GM12892 (cell line): ENCODE measurements around the gene SLC15A3.
A peak's percentile ranks its signal among the peaks of the same experiment; 100 is the strongest.
"Not testable (repeated sequence)": the region's sequence is repeated elsewhere in the genome, so short reads cannot be mapped to it uniquely, and the experiment has no call there.

Experiments
- DNase-seq: peaks from one replicate; pipeline ENCODE4 v3.0.0; 2011; ENCODE audit not compliant: insufficient read length
- FAIRE-seq: peaks from 2 replicates; lab custom pipeline; 2011; peaks lifted over from hg19 to GRCh38; lab: Jason Lieb, UNC
- POLR2A ChIP-seq: IDR thresholded peaks from 2 replicates; pipeline ENCODE4 v1.6.1; 2011; ENCODE audit warnings: low read depth, low read length, control low read depth
- POLR2AphosphoS5 ChIP-seq: IDR thresholded peaks from 2 replicates; pipeline ENCODE4 v1.6.1; 2011; ENCODE audit warnings: low read depth, low read length, control low read depth
- TAF1 ChIP-seq: IDR thresholded peaks from 2 replicates; pipeline ENCODE4 v1.6.1; 2011; ENCODE audit warnings: low read depth, mild to moderate bottlenecking, control low read depth, low read length, borderline replicate concordance

Gene SLC15A3

DNA sequence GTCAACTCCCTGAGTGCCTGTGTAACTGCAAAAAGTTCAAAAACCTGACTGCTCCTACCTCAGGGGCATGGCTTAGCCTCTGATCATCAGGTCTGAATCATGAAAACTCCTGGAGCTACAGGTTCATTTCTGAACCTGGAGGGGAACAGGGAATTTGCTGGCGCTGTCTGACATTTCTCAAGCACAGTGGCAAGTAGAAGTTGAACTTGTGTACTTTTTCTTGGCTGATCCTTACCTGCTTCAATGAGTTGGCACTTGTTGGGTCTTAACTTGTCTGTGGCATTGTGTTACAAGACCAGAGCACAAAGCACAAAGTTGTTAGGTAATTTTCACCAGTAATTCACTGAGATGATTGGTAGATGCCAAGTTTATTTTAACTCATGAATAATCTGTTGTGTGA is 34.7 kb downstream of the SLC15A3 start:
- DNase-seq (no peak), FAIRE-seq (no peak)
- no peak; the same call in 1 of the 2 replicates for TF ChIP-seq POLR2A

DNA sequence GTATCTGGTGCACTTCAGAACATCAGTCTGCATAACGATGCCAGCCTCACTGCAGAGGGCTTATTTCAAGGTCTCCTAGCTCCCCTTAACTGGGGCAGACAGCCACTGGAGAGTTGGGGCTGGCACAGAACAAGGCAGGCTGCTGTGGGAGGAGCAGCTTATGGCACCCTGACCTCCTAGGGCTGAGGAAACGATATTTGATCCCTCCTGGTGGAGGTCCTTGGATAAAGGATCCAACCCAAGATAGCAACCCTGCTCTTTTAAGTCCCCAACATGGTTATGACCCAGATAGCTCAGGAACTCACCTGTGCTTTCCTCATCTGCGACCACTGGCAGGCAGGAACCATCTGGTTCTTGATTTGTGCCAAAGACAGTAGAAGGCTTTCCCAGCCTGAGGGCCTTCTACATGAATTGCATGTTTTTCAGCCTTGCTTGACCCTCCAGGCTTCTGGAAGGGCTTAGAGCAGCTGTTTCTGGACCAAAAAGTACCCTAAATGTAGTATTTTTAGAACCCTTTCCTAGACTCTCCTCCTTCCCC is 35.2 kb downstream of the SLC15A3 start:
- TF ChIP-seq POLR2A (no peak), POLR2AphosphoS5 (no peak), TAF1 (no peak)
- FAIRE-seq (no peak), DNase-seq (no peak)

DNA sequence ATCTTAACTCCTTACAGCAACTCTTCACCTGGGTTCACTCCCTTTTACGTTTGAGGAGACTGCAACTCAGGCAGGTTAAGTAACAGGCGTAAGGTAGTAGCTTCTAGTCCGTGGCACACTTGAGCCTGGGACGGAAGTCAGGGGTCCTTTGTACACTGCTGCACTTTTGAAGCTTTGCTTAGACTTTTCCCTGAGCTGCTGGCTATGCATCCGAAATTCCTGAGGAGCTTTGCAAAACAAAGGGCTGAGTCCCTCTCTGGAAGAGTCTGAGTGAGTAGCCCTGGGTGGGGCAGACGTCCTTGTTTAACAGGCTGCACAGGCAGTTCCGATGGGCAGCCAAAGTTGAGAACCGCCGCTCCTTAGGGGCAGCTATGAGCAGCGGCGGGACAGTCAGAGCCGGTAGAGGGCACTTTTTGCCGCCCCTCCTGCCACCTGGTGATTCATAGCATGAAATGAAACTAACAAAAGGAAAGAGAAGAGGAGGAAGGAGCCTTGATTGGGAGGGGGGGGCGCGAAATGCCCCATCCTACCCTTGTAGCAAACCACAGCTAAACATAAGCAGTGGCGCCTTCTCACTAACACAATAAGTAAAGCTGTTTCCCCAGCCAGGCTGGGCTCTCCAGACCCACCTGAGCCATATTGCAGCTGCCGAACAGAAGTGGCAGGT is 36.6 kb downstream of the SLC15A3 start:
- peak; percentile 95 for FAIRE-seq
- TF ChIP-seq TAF1 (peak; percentile 32; the same call in 1 of the 2 replicates), POLR2A (0 out of 2 replicates have a peak, but pooled peaks have one; percentile 30), POLR2AphosphoS5 (no peak; the same call in 1 of the 2 replicates)
- peak; percentile 66 for DNase-seq

DNA sequence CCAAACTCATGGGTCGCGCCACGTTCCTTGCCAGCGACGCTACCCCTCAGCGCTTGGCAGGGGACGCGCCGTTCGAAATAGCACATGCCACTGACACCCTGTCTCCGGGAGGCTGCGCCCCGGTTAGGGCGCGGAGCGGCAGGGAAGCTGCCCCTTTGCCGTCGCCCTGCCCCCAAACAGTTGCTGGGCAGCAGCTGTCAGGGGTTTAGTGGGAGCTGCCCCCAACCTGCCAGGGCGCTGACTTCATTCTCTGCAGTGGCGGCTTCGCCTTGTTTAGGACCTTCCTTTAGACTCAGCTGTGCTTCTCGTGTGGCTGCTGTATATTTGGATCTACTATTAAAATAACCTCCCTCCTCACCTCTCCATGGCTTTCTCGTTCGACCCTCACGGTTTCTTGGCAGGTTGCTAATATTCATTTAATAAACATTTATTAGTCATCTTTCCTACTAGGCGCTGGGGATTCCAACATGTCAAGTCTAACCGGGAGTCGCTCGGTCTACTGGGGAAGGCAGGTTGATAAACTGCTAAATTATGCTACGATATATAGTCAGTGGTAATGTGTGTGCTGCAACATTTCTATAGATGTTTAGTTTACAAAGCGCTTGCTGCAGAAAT is 37.2 kb downstream of the SLC15A3 start:
- DNase-seq: no peak
- TF ChIP-seq POLR2AphosphoS5 (no peak), TAF1 (no peak), POLR2A (no peak)
- no peak for FAIRE-seq

DNA sequence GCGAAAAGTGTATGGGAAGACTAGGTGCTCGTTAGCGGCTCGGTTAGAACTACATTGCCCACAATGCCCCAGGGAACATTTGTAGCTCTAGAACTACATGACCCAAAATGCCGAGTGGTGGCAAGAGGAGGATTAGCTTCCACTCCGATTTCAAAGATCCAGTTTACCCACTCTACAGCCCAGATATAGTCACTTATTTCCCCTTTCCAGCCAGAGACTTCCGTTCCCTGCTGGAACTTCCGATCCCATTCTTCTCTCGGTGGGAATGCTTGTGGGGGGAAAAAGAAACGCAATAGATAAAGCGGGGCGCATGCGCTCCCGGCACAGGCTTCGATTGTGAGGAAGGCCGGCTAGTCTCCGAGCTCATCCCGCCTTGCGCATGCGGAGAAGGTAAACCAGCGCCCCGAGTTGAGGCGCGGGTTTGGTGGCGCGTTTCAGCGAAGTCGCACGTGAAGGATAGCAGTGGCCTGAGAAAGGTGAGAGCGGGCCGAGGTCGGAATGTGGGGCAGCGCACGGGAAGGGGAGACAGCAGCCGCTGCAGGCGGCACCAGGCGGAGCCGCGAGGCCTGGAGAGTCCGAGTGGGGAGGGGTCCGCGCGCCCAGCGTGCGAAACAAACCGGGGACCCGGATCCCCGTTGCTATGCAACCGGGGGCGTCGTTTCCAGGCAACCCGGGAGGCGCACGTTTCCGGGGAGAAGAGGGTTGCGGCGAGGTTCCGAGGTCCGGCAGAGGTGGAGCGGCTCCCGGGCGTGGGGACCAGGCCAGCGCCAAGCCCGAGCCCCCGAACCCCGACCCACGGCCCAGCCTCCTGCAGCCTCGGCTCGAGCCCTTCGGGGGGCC is 38.0 kb downstream of the SLC15A3 start, which contains the start of gene TMEM109:
TSS of gene TMEM109 (plus strand) at position 366 of the 840 bp plus-strand sequence. CDS start 5,536 bp downstream, outside the sequence.
- DNase-seq (peak; percentile 87), FAIRE-seq (peak; percentile 98)
- TF ChIP-seq TAF1 (no peak), POLR2AphosphoS5 (no peak), POLR2A (peak; percentile 57; the same call in 1 of the 2 replicates)

DNA sequence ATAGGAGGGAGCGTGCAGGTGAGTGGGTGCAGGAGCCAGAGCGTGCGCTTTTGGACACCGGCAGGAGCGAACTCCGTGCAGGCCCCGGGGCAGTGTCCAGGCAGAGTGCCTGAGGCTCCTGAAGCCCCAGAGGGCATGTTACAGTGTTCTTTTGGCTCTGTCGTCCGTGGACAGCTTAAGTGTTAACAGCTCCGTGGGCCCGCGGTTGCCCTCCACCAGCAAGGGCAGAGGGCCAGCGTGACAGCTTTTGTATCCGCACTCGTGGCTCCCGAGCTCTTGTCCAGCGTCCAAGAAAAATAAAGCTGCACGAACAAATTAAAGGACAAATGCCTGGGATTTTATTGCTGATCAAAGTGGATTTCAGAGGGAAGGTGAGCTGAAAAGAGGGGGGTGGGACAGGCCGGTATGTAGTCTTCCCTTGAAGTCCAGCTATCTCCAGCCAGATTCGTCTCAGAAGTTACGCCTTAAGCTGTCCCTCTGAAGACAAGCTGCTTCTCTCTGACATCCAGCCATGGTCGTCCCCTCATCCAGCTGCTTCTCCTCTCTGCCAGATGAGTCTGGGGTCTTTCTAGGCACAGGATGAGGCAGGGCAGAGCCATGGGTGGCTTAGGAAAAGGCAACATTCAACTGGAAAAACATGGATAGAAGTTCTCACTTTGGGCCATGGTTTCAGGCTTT is 39.0 kb downstream of the SLC15A3 start:
- FAIRE-seq (no peak), DNase-seq (no peak)
- TF ChIP-seq TAF1 (no peak), POLR2AphosphoS5 (no peak), POLR2A (no peak)

DNA sequence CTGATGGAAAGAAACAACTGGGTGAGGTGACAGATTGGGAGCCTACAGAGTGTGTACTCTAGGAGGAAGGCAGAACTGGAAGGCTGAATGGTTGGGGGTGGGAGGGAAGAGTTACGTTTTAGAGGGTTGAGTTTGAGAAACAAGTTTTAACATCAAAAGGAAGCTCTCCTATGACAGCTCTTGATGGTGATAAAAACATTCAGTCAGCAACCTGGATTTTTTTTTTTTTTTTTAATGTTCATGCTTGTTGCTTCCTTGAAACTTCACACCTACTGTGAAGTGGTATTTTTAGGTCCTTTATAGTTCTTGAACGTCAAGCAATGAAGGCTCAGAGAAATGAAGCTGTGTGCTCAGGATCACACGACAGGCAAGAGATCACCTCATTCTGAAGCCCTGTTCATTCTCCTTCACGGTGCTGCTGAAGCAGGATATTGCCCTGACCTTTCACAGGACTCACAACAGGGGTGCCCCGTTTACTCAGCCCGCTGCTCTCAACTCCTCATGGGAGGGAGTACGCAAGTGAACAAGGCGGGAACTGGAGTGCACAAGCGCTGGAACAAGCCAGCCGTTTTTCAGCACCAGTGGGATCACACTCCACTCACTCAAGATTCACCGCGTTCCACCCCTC is 39.6 kb downstream of the SLC15A3 start:
- DNase-seq (no peak), FAIRE-seq (peak; percentile 51)
- TF ChIP-seq POLR2A: no peak
- TF ChIP-seq POLR2AphosphoS5: no peak
- TF ChIP-seq TAF1: no peak

DNA sequence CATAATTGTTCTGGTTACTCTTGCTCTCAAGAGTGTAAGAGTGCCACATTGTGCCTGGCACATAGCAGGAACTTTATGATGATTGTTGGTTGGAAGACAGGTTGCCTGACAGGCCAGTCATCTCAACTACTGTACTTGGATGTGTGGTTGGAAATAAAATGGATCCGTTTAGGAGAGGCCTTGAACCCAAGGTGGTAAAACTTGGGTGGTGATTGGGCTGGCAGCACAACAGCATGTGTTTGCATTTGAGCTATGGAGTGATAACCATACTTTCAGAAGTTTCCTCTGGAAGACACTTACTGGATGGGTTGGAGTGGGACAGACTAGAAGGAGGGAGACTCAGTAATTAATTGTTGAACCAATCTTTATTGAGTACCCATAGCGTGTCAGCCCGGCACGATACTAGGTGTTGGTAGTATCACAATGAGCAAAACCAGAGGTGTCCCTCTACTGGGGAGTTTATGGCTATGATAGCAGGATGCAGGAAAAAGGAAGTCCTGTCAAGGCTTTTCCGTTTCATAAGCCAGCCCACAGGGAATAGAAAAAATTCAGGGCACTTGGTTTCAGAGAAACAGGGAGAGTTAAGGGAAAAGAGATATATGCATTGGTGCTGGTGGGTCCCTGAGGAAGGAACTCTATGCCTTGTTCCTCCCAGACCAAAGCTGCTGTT is 41.1 kb downstream of the SLC15A3 start:
- FAIRE-seq (no peak), DNase-seq (no peak)
- TF ChIP-seq POLR2AphosphoS5 (no peak), POLR2A (no peak), TAF1 (no peak)

DNA sequence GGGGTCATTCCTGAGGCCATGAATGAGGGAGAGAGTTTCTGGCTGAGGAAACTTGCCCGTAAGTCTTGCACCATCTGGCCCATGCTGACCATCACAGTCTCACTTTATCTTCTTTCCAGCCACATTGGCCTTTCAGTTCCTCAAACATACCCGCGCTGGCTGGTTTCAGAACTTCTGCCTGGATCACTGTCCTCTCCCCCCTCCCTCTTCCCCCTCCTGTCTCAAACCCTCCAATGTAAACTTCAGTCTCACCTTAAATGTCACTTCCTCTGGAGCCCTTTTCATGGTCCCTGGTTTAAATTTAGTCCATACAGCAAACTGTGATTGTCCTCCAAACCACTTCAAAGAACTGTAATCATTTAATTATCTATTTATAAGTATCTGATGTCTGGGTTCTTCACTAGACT is 41.7 kb downstream of the SLC15A3 start:
- peak; percentile 97 for FAIRE-seq
- DNase-seq: no peak
- TF ChIP-seq POLR2AphosphoS5 (peak; percentile 69; the same call in 1 of the 2 replicates), TAF1 (no peak)

DNA sequence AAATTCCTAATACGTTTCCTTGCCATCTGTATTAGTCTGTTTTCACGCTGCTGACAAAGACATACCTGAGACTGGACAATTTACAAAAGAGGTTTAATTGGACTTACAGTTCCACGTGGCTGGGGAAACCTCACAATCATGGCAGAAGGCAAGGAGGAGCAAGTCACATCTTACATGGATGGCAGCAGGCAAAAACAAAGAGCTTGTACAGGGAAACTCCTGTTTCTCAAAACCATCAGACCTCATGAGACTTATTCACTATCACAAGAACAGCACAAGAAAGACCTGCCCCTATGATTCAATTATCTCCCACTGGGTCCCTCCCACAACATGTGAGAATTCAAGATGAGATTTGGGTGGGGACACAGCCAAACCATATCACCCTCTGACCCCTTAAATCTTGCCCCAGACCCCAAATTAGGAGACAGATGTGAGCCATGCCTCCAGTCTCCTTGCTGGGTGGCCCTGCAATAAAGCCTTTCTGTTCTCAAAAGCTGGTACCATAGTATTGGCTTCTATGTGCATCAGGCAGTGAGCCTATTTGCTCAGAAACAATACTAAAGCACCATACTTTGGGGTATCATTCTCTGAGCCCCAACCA is 42.2 kb downstream of the SLC15A3 start:
- DNase-seq, FAIRE-seq: not testable (repeated sequence)
